ENCODE measurements around the gene VPS35. TPM values are rescaled to one million over a fixed set of nuclear protein-coding genes. Genes with fewer than 3 reads are reported as not detected.

Gene VPS35
- total RNA-seq (2016; rRNA removed; fragmentation: Illumina TruSeq; extraction: Trizol) (136 and 197 TPM in 2 replicates), polyA plus RNA-seq (2011; rRNA removed) (26.9 and 30.7 TPM in 2 replicates), polyA minus RNA-seq (2011; rRNA and poly(A)+ RNA removed; ENCODE audit: low replicate concordance) (26.4 and 36.7 TPM in 2 replicates), Bru-seq, nascent RNA (percentile 92 among the genes with signal in this experiment), BruChase-seq, experiment 1, labeled RNA remaining after a 6-hour chase (percentile 96 among the genes with signal in this experiment), BruChase-seq, experiment 2, labeled RNA remaining after a 2-hour chase (percentile 93 among the genes with signal in this experiment)
- total RNA-seq (2016; cell fraction: cytosol; rRNA removed; fragmentation: Illumina TruSeq; extraction: Trizol; ENCODE audit: low read depth), result 31.6 and 39.1 TPM in 2 replicates
- 132 and 204 TPM in 2 replicates for total RNA-seq (2016; cell fraction: insoluble cytoplasmic fraction; rRNA removed; fragmentation: Illumina TruSeq; extraction: Trizol)
- 40.5 and 42.9 TPM in 2 replicates for total RNA-seq (2016; cell fraction: membrane; rRNA removed; fragmentation: Illumina TruSeq; extraction: Trizol)
- 108 and 116 TPM in 2 replicates for total RNA-seq (2016; cell fraction: nucleus; rRNA removed; fragmentation: Illumina TruSeq; extraction: Trizol)
- polyA plus RNA-seq (2011; cell fraction: cytosol; rRNA removed), result 14.6 and 21.2 TPM in 2 replicates
- 12.1 and 14.6 TPM in 2 replicates for polyA plus RNA-seq (2011; cell fraction: nucleus; rRNA removed)
- 95.6 and 104 TPM in 2 replicates for polyA plus RNA-seq (2012)
- polyA plus RNA-seq (2016; cell fraction: cytosol; fragmentation: Illumina TruSeq; extraction: Trizol; ENCODE audit: low read depth), result 6.1 and 6.6 TPM in 2 replicates
- polyA plus RNA-seq (2016; cell fraction: insoluble cytoplasmic fraction; fragmentation: Illumina TruSeq; extraction: Trizol; ENCODE audit: low read depth), result 120 and 134 TPM in 2 replicates
- polyA plus RNA-seq (2016; cell fraction: membrane; fragmentation: Illumina TruSeq; extraction: Trizol; ENCODE audit: low read depth), result 14.1 and 15.6 TPM in 2 replicates
- polyA plus RNA-seq (2016; cell fraction: nucleus; fragmentation: Illumina TruSeq; extraction: Trizol; ENCODE audit: insufficient read depth, low read depth), result 58.6 and 58.8 TPM in 2 replicates
- 52.8 and 77.3 TPM in 2 replicates for polyA minus RNA-seq (2011; cell fraction: cytosol; rRNA and poly(A)+ RNA removed)
- 140 and 161 TPM in 2 replicates for polyA minus RNA-seq (2011; cell fraction: nucleus; rRNA and poly(A)+ RNA removed)
- long read RNA-seq, experiment 1, full-length matches to known transcripts, result 98 of 197 reads
- long read RNA-seq, experiment 1, partial matches to known transcripts, result 72 of 197 reads
- long read RNA-seq, experiment 1, other reads (novel, unspliced or antisense), result 27 of 197 reads
- long read RNA-seq, experiment 2, full-length matches to known transcripts, result 10 of 218 reads
- long read RNA-seq, experiment 2, partial matches to known transcripts, result 113 of 218 reads
- long read RNA-seq, experiment 2, other reads (novel, unspliced or antisense), result 95 of 218 reads

DNA sequence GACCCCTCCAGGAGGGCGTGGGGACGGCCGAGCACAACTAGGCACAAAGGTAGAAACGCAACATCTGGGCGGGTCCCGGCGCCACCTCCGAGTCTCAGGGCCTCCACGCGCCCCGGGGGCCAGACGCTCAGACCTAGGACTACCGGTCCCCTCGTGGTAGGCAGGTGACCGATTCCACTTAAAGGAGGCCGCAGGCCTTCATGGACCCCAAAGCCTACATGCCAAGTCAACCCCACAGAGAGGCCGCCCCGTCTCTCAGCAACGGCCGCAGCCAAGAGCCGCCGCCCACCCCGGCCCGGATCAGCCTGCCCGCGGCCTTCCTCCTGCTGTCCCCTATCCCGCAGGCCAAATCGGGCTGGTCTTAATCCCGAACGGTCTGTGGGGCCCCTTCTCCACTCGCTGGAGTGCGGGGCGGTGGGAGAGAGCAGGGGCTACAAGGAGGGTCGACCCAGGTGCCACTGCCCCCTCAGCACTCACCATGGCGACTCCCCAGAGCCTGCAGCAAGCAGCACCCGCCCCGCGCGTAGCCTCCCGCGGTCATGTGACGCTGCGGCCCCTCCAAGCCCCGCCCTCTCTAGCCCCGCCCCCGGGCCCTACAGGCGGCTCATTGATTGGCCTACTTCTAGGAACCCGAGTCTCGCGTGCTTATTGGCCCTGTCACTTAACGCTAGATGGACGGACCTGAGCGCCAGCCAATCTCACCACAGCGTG is at the start of gene VPS35:
VPS35 (minus strand) TSS at position 525 of the 711 bp plus-strand sequence; CDS start at position 480, 45 bp downstream.
- Histone ChIP-seq H4K20me1 (ENCODE audit: insufficient read depth, low read length) (peaks cover 47% of the 10 kb centered on the region), H3K4me2 (ENCODE audit: low read depth, low read length) (peak within 1 kb of the TSS; percentile 86), H3K4me3 (replicated peaks in 1 of 3; ENCODE audit: insufficient read depth in 1 of 3, low read depth in 2 of 3, low read length in 3 of 3) (peak within 1 kb of the TSS; percentile 85 to 96 (median 92)), H3K36me3 (replicated peaks in 1 of 2; ENCODE audit: control insufficient read depth in 1 of 2, insufficient read depth in 2 of 2, low read length in 2 of 2) (peaks cover 0 to 5% of the 10 kb centered on the region in 2 experiments; a peak in 1 of 5 replicates), H3K27me3 (ENCODE audit: control insufficient read depth in 1 of 2, insufficient read depth in 2 of 2, low read length in 2 of 2) (no peaks in the 10 kb centered on the region; a peak in 1 of 5 replicates), H3K79me2 (ENCODE audit: insufficient read depth, low read length) (peaks cover 72% of the 10 kb centered on the region), H3K27ac (ENCODE audit: extremely low read length, insufficient read depth, low read length) (peak within 1 kb of the TSS; percentile 89), H3K9ac (ENCODE audit: insufficient read depth, low read depth, low read length) (peak within 1 kb of the TSS; percentile 87), H3K9me3 (ENCODE audit: low read length) (no peaks in the 10 kb centered on the region), H2AFZ (ENCODE audit: low read length) (peak within 1 kb of the TSS; percentile 78), H3K4me1 (ENCODE audit: insufficient read depth, low read length) (peaks cover 72% of the 10 kb centered on the region)
- ATAC-seq (peak; percentile 85), FAIRE-seq (peak; percentile 51), DNase-seq (ENCODE audit: low spot score) (peak; percentile 99)
- ChIA-PET CTCF (ENCODE audit: low intra/inter-chr PET ratio, low total read pairs) (interaction anchor here (2.6 kb wide), 1 partner anchor 15 kb away, joined by 21 read pairs; no protein-coding TSS in a partner anchor), POLR2A (no interaction called here)
- intact Hi-C loops (cut with micrococcal nuclease; ENCODE audit: unreplicated experiment), result loop anchor here (1.0 to 5.0 kb wide), 2 partner anchors 16 to 113 kb away; no protein-coding TSS in a partner anchor
- in situ Hi-C loops (cut with HindIII; ENCODE audit: extremely low pct_ligation_motif_present, low pct_unique_long_range_greater_than_20kb), result loop anchor here (5.0 kb wide), 1 partner anchor 113 kb away; no protein-coding TSS in a partner anchor
- BruUV-seq (replicated peaks), result no TSS peak
- WGBS (ENCODE audit: low lambda C conversion rate), result 1% methylated on average over 19 of the region's 54 CpGs
- no peak for TF ChIP-seq MIER2 (CRISPR knock-in tag; IDR thresholded peaks at IDR 0.05)
- TF ChIP-seq SMARCE1 (IDR thresholded peaks at IDR 0.05; ENCODE audit: borderline replicate concordance), result no peak
- no peak for TF ChIP-seq ZNF570 (CRISPR knock-in tag; IDR thresholded peaks at IDR 0.05; ENCODE audit: borderline replicate concordance)
- TF ChIP-seq, protein P1, sequence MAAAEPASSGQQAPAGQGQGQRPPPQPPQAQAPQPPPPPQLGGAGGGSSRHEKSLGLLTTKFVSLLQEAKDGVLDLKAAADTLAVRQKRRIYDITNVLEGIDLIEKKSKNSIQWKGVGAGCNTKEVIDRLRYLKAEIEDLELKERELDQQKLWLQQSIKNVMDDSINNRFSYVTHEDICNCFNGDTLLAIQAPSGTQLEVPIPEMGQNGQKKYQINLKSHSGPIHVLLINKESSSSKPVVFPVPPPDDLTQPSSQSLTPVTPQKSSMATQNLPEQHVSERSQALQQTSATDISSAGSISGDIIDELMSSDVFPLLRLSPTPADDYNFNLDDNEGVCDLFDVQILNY (CRISPR knock-in tag; conservative IDR thresholded peaks at IDR 0.05), result no peak; the same call in 1 of the 2 replicates
- TF ChIP-seq, protein P2, sequence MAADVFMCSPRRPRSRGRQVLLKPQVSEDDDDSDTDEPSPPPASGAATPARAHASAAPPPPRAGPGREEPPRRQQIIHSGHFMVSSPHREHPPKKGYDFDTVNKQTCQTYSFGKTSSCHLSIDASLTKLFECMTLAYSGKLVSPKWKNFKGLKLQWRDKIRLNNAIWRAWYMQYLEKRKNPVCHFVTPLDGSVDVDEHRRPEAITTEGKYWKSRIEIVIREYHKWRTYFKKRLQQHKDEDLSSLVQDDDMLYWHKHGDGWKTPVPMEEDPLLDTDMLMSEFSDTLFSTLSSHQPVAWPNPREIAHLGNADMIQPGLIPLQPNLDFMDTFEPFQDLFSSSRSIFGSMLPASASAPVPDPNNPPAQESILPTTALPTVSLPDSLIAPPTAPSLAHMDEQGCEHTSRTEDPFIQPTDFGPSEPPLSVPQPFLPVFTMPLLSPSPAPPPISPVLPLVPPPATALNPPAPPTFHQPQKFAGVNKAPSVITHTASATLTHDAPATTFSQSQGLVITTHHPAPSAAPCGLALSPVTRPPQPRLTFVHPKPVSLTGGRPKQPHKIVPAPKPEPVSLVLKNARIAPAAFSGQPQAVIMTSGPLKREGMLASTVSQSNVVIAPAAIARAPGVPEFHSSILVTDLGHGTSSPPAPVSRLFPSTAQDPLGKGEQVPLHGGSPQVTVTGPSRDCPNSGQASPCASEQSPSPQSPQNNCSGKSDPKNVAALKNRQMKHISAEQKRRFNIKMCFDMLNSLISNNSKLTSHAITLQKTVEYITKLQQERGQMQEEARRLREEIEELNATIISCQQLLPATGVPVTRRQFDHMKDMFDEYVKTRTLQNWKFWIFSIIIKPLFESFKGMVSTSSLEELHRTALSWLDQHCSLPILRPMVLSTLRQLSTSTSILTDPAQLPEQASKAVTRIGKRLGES (CRISPR knock-in tag; IDR thresholded peaks at IDR 0.05; ENCODE audit: borderline replicate concordance), result no peak
- TF ChIP-seq, protein P3, sequence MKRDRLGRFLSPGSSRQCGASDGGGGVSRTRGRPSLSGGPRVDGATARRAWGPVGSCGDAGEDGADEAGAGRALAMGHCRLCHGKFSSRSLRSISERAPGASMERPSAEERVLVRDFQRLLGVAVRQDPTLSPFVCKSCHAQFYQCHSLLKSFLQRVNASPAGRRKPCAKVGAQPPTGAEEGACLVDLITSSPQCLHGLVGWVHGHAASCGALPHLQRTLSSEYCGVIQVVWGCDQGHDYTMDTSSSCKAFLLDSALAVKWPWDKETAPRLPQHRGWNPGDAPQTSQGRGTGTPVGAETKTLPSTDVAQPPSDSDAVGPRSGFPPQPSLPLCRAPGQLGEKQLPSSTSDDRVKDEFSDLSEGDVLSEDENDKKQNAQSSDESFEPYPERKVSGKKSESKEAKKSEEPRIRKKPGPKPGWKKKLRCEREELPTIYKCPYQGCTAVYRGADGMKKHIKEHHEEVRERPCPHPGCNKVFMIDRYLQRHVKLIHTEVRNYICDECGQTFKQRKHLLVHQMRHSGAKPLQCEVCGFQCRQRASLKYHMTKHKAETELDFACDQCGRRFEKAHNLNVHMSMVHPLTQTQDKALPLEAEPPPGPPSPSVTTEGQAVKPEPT (CRISPR knock-in tag; IDR thresholded peaks at IDR 0.05; ENCODE audit: low read depth), result no peak
- TF ChIP-seq ZSCAN21 (CRISPR knock-in tag; IDR thresholded peaks at IDR 0.05; ENCODE audit: borderline replicate concordance), result peak; percentile 24
- peak; percentile 96; the same call in 1 of the 2 replicates for TF ChIP-seq SRY (CRISPR knock-in tag; IDR thresholded peaks at IDR 0.05)
- peak; percentile 57 for TF ChIP-seq MED1 (CRISPR knock-in tag; IDR thresholded peaks at IDR 0.05)
